Measurements from ENCODE around the gene CRYBB3. TPM values are rescaled to one million over a fixed set of nuclear protein-coding genes. Genes with fewer than 3 reads are reported as not detected.
"Not testable (repeated sequence)": the region's sequence is repeated elsewhere in the genome, so short reads cannot be mapped to it uniquely, and the experiment has no call there.

Gene CRYBB3
- polyA plus RNA-seq, 3 donors: 0.19 to 0.70 (median 0.31) TPM

DNA sequence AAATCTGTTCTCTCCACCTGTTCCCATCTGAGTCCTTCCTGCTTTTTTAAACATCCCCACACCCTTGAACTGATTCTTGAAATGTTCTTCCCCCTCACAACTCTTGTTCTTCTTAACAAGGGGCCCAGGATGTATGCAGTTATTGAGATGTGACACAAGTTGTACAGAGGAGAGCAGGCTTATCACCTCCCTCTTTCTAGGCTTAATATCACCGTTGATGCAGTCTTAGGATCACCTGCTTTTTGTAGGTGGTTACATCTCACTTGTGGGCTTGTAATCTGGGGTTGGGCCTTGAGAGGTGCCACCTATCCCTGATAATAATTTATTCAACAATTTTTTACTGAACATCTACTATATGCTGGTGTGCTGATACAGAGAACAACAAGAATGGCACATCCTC, 6.2 kb downstream of the CRYBB3 start:
- no peak for DNase-seq

DNA sequence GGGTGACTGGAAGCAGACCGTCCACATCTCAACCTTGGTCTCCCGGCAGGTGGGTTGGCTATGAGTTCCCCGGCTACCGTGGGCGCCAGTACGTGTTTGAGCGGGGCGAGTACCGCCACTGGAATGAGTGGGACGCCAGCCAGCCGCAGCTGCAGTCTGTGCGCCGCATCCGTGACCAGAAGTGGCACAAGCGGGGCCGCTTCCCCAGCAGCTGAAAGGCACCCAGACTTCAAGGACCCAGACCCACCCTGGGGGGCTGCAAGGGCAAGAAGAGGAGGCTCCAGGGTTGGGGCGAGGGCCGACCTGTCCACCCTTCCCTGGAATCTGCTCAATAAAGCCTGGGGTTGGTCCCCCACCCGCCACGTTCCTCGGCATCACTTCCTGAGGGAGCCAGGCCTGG, 7.3 kb downstream of the CRYBB3 start:
- no peak for DNase-seq

DNA sequence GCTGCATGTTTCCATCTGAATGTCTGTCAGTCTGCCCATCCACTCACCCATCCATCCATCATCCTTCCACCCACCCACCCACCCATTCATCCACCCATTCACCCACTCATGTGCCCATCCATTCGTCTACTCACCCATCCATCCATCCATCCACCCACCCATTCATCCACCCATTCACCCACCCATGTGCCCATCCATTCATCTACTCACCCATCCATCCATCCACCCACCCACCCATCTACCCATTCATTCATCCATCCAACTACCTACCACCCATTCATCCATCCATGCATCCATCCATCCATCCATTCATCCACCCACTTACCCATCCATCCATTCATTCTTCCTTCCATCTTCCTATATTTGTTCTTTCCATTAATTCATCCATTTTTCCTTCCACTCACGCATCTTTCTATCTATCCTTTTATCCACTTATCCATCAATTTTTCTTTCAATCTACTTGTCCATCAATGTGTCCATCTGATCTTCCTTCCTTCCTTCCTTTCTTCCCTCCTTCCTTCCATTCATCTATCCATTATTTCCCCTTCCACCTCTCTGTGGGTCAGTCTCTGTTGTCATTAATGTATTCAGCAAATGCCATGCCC, 8.0 kb downstream of the CRYBB3 start:
- no peak for DNase-seq

DNA sequence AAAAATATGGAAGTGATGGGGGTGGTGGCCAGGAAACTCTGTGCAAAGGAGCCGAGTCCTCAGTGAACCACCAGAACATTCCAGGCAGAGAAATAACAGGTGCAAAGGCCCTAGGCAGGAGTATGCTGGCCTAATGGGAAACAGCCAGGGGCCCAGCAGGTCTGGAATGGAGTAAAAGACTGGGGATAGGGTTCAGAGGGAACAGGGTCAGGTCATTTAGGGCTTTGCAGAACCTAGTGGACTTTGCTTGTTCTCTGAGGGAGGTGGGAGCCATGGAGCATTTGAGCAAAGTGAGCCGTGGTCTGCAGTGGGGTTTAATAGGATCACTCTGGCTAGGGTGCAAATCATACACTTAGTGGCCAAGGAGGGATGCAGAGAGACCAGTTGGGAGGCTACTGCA, 8.7 kb downstream of the CRYBB3 start:
- no peak for DNase-seq

DNA sequence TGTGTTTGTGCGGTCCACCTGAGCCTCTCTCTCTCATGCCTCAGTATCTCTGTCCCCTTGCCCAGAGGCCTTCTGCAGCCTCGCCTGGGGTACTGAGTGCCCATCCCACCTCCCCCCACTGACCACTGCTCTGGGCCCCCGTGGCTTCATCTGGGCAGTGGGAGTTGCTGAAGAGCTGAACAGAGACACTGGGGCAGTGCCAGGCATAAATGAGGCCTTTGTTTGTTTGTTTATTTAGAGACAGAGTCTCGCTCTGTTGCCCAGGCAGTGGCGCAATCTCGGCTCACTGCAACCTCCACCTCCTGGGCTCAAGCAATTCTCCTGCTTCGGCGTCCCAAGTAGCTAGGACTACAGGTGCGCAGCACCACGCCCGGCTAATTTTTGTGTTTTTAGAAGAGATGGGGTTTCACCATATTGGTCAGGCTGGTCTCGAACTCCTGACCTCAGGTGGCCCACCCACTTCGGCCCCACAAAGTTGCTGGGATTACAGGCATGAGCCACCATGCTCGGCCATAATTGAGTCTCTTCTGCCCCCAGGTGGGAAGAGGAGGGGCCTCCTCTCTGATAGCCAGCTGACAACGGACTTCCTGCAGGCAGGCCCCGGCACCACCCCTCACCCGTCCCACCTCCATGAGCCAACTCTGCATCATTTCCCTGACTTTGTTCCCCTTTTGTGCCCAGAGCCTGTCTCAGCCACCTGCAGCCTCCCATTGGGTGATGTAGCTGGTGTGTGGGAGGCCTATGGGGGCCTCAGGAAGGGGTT, 9.3 kb downstream of the CRYBB3 start:
- no peak for DNase-seq

DNA sequence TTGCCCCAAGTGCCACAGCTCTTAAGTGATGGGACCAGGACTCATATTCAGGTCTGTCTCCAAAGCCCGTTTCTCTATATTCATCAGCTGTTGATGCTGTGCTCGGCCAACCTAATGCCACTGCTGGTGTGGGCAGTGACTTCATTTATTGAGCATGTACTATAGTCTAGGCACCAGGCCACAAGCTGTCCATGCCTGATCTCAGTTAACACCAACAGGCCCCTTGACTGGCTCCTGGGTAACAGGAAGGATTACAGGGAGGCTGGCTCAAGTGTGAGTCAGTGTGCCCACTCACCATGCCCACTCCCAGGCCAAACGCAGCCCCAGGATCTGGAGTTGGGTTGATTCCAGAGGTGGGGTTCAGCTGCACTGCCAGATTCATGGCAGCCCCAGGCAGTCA, 11.1 kb downstream of the CRYBB3 start:
- DNase-seq: no peak

DNA sequence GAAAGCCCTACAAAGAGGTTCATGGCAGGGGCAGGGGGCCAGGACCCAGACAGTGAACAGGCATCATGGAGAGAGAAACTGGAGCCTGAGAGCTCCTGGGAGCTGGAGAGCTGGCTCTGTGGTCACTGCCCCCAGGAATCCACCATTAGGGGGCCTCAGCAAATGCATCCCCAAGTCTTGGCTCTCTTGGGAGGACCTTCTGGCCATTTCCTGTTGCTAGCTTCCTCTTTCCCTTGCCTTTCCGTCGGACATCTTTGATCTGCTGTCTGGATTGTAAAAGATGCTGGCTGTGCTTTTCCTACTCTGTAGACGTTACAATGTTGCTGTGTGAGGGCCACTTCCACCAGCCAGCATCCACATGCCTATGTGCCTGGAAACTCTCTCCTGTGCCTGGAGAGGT, 12.7 kb downstream of the CRYBB3 start:
- DNase-seq: no peak

DNA sequence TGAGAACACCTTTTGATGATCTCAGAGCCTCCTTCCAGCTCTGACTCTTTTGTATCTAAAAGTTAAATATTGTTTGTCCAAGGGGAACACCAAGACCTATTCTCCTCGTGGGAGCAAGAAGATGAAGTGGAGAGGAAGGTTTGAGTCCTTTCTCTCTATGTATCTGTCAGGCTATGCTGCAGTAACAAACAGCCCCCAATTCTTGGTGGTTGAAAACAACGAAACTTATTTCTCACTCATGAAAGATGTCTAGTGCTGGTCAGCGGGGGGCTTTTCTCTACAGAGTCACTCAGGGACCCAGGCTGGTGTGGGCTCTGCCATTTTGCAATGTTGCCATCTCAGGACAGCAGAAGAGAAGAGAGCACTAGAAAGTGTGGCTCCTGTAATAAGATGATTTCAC, 13.6 kb downstream of the CRYBB3 start:
- DNase-seq: no peak

DNA sequence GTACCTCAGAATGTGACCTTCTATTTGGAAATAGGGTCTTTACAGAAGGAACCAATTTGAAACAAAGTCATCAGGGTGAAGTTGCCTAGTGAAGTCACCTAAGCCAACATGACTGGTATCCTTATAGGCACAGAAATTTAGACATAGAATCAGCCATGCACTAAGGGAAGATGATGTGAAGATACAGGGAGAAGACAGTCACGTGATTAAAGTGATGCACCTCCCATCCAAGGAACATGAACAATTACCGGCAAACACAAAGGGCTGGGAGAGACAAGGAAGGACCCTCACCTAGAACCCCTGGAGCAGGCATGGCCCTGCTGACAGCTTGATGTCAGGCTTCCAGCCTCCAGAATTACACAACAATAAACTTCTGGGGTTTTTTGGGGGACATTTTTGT, 16.6 kb downstream of the CRYBB3 start:
- DNase-seq: no peak

DNA sequence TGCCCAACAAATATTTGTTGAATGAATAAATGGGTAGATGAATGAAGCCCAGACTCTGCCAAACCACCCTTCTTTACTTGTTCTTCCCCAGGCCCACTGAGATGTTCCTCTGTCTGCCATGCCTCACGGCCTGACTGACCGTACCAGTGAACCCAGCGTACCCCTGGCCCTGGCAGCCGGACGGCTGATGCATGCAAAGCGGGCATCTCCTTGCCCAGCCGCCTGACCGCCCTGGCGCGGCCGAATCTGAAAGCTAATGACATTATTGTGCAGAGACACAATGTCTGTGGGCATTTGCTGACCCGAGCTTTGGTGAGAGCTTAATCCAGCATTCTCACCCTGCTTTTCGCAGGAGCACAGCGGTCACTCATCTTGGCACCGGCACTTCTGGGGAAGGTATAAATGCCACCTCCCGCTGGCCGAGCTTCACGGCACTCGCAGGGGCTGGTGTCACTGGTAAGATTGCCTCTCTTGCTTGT, 19.6 kb downstream of the CRYBB3 start, which contains the start of gene CRYBB2:
Gene CRYBB2, plus strand, starts transcription at position 429 of the 479 bp plus-strand sequence. CDS start 1,791 bp downstream, outside the sequence.
- no peak for DNase-seq

DNA sequence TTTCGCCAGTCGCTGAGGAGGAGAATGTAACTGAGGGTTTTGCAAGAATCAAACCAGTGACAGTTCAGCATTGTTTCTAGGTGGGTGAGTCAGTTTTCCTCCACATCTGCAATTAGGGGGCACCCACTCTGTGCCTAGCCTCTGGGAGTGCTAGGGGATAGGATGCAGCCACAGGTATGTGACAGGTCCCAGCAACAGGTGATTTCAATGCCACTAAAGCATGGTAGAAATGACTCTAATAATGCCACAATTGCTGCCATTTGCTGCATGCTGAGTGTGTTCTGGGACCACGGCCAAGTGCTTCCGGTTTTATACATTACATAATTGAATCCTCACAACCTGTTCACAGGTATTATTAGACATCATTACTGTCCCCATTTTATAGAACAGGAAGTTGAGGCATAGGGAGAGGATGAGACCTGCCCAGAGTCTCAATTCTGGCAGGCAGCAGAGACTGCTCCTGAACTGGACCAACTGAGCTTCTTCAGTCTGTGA, 20.3 kb downstream of the CRYBB3 start:
- no peak for DNase-seq

DNA sequence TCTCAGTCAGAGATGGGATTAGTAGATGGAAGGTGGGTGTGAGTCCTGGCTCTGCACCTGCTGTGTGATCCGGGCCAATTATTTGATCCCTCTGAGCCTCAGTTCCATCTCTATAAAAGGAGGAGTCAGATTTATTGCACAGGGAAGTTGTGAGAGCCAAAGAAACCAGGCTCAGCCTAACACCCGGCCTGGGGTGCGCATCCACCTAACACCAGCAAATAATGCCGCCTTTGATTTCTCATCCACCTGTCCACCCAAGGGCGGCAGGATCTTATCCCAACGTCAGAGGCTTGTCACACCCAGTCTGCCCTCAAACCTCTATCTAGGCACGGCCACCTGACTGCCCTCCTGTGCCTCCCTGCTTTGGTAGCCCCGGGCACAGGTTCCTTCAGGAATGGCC, 22.1 kb downstream of the CRYBB3 start:
- DNase-seq: no peak

DNA sequence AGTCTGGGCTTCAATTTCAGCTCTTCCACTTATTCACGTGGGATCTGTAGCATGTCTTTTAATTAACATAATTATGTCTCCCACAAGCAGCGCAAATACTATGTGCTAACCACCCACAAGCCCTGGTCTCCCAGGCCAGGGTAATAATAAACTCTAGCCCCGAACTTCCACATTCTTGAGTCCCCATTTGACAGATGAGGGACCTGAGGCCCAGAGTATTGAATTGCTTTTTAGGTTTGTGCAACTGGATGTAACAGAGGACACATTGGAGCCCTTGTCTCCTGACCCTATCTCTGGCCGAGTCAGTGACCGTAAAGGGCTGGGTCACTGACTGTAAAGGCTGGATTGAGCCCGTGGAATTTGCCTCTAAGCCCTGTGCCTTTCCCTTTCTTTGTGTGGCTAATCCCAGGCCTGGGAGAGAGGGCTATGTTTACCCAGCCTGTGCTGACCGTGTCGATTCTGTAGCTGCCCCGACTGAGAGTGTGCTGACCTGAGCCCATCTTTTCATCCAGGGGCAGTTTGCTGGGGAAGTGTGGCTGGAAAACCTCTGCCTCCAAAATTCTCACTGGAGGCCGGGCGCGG, 23.7 kb downstream of the CRYBB3 start:
- DNase-seq: no peak

DNA sequence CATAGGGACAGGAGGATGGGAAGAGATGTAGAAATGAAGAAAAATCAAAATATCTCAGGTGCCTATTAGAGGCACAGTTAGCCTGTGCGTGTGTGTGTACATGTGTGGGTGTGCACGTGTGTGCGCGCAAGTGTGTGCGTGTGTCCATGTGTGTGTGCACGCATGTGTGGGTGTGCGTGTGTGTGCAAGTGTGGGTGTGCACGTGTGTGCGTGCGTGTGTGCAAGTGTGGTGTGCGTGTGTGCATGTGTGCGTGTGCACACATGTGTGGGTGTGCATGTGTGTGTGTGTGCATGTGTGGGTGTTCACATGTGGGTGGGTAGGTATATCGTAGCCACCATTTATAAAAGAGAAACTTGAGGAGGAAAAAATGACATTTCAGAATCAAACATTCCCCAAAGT, 29.2 kb downstream of the CRYBB3 start:
- DNase-seq: no peak

DNA sequence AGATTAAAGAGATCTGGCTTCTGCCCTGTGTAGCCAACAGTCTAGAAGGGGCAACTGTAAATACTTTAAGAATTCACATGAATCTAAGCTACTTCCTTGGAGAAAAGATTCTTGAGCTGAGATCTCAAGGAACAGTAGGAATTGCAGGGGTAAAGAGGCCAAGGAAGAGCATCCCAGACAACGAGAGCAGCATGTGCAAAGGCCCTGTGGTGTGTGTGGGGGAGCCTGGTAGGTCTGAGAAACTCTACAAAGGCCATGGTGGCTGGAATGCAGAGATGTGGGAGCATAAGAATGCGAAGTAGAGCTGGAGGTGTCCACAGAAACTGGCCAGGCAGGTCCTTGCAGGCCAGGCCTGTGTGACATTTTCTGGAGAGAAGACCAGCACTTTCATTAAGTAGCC, 31.1 kb downstream of the CRYBB3 start:
- DNase-seq: not testable (repeated sequence)

DNA sequence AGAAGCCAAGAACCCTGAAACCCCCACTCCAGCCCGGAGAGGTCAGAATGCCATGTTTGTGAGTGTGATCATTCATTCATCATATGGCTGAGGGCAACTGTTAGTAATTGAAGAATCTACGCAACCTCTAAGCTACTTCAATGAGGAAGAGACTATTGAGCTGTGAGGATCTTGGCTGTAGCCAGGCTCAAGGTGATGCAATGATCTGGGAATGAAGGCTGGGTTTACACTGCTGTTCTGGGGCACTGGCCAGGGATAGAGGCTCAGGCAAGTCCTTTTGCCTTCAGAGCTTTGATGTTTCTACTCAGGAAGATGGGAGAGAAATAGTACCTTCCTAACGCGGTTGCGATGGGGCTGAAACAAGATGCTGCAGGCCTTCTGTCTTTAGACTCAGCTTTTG, 32.6 kb downstream of the CRYBB3 start:
- no peak for DNase-seq

DNA sequence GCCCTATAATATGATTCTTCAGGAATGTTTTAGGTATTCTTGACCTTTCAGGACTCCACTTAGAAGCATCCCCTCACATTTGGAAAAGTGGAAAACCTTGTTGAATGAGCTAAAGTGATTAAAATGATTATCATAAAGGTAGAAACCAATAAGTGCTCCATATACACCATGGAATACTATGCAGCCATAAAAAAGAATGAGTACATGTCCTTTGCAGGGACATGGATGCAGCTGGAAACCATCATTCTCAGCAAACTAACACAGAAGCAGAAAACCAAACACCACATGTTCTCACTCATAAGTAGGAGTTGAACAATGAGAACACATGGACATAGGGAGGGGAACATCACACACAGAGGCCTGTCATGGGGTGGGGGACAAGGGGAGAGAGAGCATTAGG, 34.0 kb downstream of the CRYBB3 start:
- not testable (repeated sequence) for DNase-seq

DNA sequence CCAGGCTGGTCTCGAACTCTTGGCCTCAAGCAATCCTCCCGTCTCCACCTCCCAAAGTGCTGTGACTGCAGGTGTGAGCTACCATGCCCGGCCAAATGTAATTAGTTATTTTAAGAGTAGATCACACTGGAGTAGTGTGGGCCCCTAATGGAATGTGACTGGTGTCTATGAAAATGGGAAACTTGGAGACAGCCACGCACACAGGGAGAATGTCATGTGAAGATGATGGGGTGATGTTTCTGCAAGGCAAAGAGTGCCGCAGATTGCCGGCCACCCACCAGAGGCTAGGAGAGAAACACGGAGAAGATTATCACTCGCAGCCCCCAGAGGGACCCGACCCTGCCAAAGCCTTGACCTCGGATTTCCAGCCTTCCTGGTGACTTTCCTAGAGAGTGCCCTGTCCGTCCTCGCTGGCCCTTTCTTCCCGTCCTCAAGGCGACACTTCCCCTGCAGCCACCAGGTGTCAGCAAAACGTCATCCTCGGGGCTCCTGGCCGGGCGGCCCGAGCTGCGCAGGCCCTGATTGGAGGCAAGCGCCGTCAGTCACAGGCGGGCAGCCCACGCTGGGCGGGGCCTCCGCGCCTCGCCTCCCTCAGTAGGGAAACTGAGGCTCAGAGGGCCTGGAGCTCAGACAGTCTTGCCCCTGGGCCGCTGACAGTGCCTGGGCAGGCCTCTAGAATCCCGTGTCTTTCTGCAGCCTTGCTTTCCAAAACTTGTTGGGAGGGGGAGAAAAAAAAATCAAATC, 36.1 kb downstream of the CRYBB3 start:
- peak; percentile 77 for DNase-seq

DNA sequence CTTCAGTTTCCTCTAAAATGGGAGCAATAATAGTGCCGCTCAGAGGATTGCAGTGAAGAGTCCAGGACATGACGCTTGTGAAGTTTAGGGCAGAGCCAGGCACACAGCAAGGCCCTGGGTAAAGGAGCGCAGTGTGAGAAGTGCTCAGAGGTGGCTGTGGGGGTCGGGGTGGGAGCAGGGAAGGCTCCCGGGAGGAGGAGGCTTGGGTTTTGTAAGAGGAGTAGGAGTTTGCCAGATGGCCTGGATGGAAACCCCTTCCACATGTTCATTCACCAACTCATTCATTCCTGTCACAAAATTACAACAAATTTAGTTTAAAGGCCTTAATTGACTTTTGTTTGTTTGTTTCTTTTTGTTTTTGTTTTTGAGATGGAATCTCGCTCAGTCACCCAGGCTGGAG, 36.8 kb downstream of the CRYBB3 start:
- no peak for DNase-seq

DNA sequence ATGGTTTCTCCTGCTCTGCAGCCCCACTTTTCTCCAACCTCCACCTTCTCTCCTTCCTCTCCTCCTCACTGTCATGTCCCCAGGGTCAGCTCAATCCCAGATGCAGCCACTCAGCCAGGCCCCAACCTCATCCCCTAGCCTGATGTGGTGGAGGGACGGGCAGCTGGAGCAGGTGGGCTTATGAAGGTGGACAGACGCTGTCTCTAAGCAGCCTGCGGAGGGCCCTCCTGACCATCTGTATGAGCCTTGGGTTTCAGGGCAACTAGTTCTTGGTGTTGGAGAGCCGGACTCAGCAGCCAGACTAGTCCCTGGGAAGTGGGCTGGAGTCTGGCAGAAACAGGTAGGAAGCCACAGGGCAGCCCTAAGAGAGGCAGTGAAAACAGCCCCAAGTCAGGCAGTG, 37.8 kb downstream of the CRYBB3 start:
- DNase-seq: no peak

DNA sequence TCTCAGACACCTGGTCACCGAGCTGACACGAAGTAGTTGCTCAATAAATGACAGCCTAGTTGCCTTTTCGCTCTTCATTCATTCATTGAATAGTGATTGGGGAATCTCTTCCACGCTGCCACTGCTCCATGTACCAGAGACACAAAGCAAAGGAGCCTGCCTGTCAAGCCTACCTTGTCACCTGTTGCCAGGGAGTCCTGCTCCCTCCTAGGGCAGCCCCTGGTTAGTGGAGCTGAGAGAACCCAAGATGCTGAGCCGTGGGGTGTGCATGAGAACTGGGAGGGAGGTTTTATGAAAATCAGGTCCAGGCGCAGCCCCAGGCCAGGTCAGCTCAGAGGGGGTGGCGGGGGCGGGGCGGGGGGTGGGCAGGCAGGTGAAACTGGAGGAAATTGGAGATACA, 38.4 kb downstream of the CRYBB3 start:
- not testable (repeated sequence) for DNase-seq

DNA sequence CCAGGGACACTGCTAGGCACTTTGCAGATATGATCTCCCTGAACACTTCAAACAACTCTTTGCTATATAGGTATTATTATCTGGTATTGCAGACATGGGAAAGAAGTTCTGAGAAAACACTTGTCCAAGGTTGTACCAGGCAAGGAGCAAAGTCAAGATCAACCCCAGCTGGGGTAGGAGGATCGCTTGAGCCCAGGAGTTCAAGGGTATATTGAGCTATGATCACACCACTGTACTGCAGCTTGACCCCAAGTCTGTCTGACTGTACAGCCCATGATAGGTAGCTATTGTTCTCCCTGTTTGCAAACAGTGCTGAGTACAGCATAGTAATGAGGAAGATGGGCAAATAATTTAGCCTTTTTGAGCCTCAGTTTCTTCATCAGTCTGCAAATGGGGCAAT, 55.5 kb downstream of the CRYBB3 start:
- not testable (repeated sequence) for DNase-seq

Data from renal pelvis (tissue), 4 donors.